Astrocyte of the cerebellum (primary cell): ENCODE results near the gene CD83.
"Not testable (repeated sequence)": the region's sequence is repeated elsewhere in the genome, so short reads cannot be mapped to it uniquely, and the experiment has no call there.

ENCODE experiments used
- DNase-seq: peaks from one replicate; pipeline ENCODE4 v3.0.0-alpha.2; 2011; ENCODE audit warnings: low read depth
- H3K4me3 ChIP-seq: 2 replicates; pipeline ENCODE4 v1.5.1; 2011; ENCODE audit warnings: mild to moderate bottlenecking, low read depth, low read length, moderate library complexity
- CTCF ChIP-seq: IDR thresholded peaks from 2 replicates; pipeline ENCODE4 v1.5.1; 2012; ENCODE audit warnings: low read length, low read depth, moderate library complexity, mild to moderate bottlenecking; ENCODE audit errors: missing control alignments
- in situ Hi-C: cut with HindIII; loops from 2 replicates; pipeline ENCODE4 v1.10.0; 2017; ENCODE audit warnings: low sequenced_read_pairs

CD83 gene

GRCh38 chr6:14148471-14148870 lies 30.9 kb downstream of the CD83 start:
- in situ Hi-C loops, result no loop called here
- no peak for TF ChIP-seq CTCF
- no peak for DNase-seq
- H3K4me3 ChIP-seq, result no peak overlapping the region

- no peak overlapping the region for H3K4me3 ChIP-seq
- in situ Hi-C loops, result no loop called here
- no peak for DNase-seq
- TF ChIP-seq CTCF, result no peak
Observed at GRCh38 chr6:14149053-14149738, 31.6 kb downstream of the CD83 start.

- in situ Hi-C loops, result no loop called here
Observed at GRCh38 chr6:14149739-14150130, 32.2 kb downstream of the CD83 start.

GRCh38 chr6:14151300-14151699 lies 33.7 kb downstream of the CD83 start:
- DNase-seq, in situ Hi-C loops, H3K4me3 ChIP-seq: not testable (repeated sequence)

More at GRCh38 chr6:14149739-14150130, 32.2 kb downstream of the CD83 start:
- no peak for DNase-seq
- H3K4me3 ChIP-seq, result no peak overlapping the region
- no peak for TF ChIP-seq CTCF

GRCh38 chr6:14151773-14152172 lies 34.2 kb downstream of the CD83 start:
- no peak overlapping the region for H3K4me3 ChIP-seq
- no peak for TF ChIP-seq CTCF
- DNase-seq, result no peak
- in situ Hi-C loops, result no loop called here

- no peak for DNase-seq
- no peak overlapping the region for H3K4me3 ChIP-seq
- no peak for TF ChIP-seq CTCF
- in situ Hi-C loops, result no loop called here
Observed at GRCh38 chr6:14153228-14153627, 35.7 kb downstream of the CD83 start.

GRCh38 chr6:14159090-14159489 lies 41.5 kb downstream of the CD83 start:
- no peak overlapping the region for H3K4me3 ChIP-seq
- DNase-seq, result no peak
- no peak for TF ChIP-seq CTCF
- in situ Hi-C loops, result no loop called here
